H1 (cell line): ENCODE results near the gene MELTF. TPM values are rescaled to one million over a fixed set of nuclear protein-coding genes. Genes with fewer than 3 reads are reported as not detected.

Experiments
- CHD1 ChIP-seq: IDR thresholded peaks from 2 replicates; pipeline ENCODE4 v1.6.1; 2012; ENCODE audit warnings: low read depth, low read length, improper control_type of control experiment
- NRF1 ChIP-seq: IDR thresholded peaks from 2 replicates; pipeline ENCODE4 v1.6.1; 2011; ENCODE audit warnings: mild to moderate bottlenecking, low read depth, low read length, improper control_type of control experiment
- POU5F1 ChIP-seq: IDR thresholded peaks from 2 replicates; pipeline ENCODE4 v1.6.1; 2011; ENCODE audit warnings: low read depth, mild to moderate bottlenecking, low read length, moderate library complexity
- polyA plus RNA-seq, 7 experiments: library from polyadenylated mRNA; depleted of rRNA in 3 of 7; stranded (reverse) in 5 of 7; unstranded in 2 of 7; fragments of >200 nt in 5 of 7; fragments of 200-250 nt in 2 of 7; gene quantifications; 1 replicate in 5 of 7; 2 replicates in 1 of 7; 4 replicates in 1 of 7; pipeline versions ENCODE4 v1.2.1 to v1.2.3, GENCODE V29; 2011 to 2013; ENCODE audit warnings: missing spikeins in 2 of 7, mixed read lengths in 2 of 7
- total RNA-seq: library from RNA; stranded (reverse); fragmentation: NEBNext Ultra II Directional; extraction: Animal tissue kit (Norgen Biotek cat#: 25700); gene quantifications from 2 replicates; pipeline ENCODE4 v1.2.1, GENCODE V29; 2021

MELTF gene
- total and polyA plus RNA-seq, 2 of the 8 experiments (the other 6 are each of a cell fraction or from before 2014, with no cell fraction given): 1.7 to 3.5 TPM

GRCh38 chr3:196965112-196965803 lies 64.4 kb downstream of the MELTF start (continued):
- TF ChIP-seq NRF1 (no peak), CHD1 (no peak), POU5F1 (no peak)
